GM19240 (cell line): Measurements from ENCODE around the gene ANKRD44.
"Not testable (repeated sequence)": the region's sequence is repeated elsewhere in the genome, so short reads cannot be mapped to it uniquely, and the experiment has no call there.

Experiments used
- DNase-seq: peaks from one replicate; pipeline ENCODE4 v3.0.0; 2011; ENCODE audit warnings: low spot score; ENCODE audit not compliant: insufficient read length

ANKRD44 gene

DNA sequence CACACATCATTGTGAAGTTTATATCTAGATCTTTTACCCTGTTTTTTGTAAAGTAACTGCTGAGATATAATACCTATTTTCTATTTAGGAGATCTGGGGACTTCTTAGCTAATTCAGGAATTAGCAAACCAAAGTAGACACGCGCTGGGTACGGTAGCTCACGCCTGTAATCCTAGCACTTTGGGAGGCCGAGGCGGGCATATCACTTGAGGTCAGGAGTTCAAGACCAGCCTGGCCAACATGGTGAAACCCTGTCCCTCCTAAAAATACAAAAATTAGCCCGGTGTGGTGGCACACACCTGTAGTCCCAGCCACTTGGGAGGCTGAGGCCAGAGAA, 23.0 kb downstream of the ANKRD44 start:
- not testable (repeated sequence) for DNase-seq

DNA sequence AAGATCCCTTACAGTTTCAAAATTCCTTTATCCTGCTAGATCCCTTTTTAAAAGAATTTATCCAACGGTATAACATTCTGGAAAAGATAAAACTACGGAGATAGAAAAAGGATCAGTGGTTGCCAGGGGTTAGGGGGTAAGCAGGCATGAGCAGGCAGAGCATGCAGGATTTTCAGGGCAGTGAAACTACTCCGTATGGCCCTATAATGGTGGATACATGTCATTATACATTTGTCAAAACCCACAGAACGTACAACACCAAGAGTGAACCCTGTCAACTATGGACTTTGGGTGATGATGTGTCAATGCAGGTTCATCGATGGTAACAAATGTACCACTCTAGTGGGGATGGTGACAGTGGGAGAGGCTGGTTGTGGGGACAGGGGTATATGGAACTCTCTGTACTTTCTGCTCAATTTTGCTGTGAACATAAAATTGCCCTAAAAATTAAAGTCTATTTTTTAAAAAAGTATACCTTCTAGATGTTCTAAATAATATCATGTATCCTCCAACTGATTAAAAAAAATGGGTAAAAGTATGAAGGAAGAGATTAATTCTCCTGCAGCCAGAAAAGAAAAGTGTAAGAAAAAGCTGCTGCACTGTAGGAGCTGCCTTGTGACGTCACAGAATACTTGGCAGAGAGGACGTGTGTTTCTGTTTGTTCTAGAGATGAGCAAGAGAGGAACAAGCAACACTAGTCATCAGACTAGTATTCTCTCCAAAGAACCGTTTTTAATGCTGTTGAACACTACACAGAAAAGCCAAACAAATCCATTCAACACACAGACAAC, 23.6 kb downstream of the ANKRD44 start:
- DNase-seq = no peak

DNA sequence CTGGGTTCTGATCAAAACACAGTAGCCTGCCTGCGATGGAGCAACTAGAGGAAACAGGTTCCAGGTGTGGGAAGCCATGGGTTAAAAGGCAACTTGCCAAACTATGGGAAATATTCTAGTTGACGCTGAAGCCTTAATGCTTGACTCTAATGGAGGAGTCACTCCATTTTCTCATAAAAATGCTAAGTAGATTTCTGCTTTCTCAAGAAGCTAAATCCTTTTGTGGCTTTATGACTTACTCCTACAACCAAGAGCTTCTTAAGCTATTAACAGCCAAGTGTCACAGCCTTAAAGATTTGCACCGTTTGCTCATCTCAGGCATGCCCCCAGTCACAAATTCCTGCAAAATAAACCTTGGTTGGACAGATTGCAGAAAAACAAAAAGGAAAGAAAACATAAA, 25.2 kb downstream of the ANKRD44 start:
- DNase-seq = no peak

DNA sequence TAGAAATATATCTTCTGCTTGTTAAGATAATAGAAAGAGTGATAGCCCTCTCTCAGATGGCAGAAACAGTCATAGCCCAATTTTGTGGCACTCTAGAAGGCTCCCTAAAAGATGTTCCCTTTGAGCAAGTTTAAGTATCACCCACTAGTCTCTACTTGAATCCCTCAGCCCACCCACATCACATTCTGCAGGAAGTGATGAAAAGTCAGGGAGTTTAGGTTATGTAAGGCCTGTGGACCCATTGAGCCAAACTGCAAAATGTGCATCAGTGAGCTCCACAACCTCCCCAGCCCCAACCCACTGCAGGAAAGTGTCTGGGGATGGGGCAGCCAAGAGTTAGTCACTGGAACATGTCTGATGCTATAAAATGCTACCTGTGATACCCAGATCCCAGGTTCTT, 25.6 kb downstream of the ANKRD44 start:
- no peak for DNase-seq

DNA sequence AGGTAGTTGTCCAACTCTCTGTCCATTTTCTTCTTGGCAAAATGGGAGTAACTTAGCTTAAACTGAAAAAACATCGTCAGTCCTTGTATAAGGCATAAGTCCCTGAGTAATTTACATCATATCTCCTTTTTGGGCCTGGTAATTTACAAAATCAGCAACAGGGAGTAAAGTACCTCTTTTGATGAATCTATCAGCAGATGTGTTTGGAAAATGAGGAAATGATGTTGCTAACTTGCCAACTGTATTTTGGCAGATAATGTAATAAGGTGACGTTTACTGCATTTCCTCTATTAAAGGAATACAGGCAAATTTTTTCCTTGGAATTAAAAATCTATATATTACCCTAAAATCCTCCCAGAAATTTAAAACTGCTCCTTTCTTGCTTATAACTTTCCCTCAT, 29.2 kb downstream of the ANKRD44 start:
- DNase-seq = no peak

DNA sequence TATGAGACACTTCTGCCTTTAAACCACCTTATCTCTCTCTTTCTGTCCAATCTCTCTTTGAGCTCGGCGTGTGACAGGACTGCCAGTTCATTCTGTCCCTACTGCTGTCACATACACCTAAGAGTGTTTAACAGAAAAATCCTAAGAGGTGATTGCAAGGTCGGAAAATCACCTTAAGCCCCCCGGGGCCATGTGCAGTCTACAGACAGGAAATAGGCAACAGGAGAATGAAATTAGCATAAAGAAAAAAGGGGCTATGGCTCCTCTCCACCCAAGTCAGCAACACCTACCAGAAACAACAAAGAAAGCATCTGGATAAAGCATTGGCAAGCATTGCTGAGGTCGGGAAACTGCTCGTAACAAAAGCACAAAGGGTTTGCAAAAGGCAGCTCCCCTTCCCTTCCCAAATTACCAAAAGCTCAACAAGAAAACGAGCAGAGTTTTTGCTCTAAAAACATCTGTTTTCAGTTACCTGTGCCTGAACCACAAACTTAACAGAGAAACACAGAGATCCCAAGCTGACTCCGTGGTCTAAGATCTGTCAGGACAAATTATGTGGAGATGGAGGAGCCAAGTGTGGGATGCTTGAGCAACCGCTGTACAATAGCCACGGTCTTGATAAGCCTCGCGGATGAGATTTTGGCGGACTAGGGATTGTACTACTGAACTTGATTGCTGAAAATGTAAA, 30.4 kb downstream of the ANKRD44 start:
- no peak for DNase-seq

DNA sequence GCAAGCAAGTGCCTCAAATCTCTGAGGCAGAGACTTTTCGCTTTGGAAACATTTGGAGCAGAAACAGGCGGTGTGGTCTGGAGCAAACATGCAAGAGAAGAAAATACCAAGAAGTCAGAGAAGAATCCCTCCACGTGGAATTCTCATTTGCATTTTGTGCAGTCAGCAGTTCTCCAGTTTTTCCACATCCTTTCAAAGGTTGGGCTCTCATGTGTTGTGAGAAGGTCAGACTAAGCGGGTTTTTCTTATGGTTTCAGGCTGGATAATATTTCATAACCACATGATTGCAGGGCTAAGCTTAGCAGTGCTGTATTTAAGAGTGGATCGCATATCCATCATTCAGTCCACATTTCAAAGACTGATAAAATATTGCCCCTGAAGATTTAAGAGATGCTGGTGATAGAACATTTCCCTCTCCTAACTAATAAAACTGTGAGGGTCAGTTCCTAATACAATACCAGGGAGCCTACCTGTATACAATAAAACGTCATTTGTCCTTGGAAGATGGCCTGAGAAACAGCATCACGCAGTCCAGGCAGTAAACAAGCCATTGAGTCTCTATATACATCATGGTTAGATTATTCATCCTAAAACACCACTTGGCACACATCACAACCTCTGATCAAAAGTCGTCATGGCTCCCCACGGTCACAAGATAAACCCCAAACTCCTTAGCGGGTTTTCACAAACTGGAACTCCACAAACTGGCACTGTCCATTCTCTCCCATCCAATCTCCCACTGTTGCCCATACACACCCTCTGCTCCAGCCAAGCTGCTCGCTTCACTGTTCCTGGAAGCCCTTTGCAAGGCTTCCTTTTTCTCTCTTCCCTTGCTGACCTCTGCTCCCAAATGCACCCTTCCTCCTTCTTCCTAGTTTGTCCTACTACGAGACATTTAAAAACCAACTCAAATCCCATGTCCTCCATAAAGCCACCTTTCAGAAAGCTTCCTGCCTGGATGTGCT, 31.5 kb downstream of the ANKRD44 start:
- no peak for DNase-seq

DNA sequence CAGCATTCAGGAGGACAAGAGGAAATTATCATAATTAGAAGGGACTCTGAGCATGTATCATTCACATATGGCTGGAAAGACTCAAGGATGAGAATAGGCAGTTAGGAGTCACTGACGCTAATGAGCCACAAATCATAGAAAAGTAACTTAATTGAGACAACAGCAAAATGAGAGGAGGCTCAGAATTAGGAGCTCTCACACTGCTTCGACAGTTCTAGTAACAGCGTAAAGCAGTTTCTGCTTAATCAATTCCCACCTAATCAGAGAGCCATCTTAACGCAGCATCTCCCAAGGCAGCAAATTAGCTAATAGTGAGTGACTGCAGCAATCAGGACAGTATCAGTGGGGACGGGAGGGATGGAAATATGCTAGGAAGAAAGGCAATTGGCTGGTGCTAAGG, 32.8 kb downstream of the ANKRD44 start:
- DNase-seq = no peak

DNA sequence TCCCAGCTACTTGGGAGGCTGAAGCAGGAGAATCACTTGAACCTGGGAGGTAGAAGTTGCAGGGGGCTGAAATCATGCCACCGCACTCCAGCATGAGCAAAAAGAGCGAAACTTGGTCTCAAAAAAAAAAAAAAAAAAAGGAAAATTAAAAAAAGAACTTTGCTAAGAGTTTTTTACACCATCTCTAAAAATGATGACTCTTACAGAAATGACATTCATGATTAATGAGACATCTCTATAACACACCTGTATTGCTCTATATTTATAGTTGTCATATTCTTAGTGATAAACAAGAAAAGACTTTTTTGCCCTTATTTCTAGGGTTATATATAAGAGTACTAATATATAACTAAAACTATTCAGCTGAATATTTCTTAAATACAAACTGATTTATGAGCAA, 34.4 kb downstream of the ANKRD44 start:
- DNase-seq = no peak

DNA sequence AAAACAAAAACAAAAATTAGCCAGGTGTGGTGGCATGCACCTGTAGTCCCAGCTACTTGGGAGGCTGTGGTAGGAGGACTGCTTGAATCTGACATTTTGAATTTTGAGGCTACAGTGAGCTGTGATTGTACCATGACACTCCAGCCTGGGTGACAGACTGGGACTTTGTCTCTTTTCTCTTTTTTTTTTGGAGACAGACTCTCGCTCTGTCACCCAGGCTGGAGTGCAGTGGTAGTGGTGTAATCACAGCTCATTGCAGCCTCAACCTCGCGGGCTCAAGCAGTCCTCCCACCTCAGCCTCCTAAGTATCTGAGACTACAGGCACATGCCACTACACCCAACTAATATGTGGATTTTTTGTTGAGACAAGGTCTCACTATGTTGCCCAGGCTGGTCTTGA, 35.6 kb downstream of the ANKRD44 start:
- no peak for DNase-seq

DNA sequence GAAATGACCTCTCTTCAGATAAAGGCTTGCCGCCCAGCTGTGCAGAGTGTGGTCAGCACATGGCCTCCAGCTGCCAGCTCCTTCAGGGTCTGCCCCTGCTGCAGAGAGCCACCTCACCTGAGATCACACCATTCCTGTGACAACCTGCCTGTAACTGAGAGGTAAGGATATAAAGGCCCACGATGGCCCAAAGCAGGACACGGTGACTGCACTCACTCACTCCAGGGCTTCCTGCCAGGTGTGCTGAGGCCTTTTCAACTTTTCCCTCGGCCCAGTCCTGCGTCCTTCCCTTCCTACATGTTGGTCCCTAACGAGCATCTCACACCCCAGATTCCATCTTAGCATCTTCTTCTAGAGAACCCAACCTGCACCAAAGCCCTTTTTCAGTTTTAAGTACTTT, 36.2 kb downstream of the ANKRD44 start:
- DNase-seq = no peak

DNA sequence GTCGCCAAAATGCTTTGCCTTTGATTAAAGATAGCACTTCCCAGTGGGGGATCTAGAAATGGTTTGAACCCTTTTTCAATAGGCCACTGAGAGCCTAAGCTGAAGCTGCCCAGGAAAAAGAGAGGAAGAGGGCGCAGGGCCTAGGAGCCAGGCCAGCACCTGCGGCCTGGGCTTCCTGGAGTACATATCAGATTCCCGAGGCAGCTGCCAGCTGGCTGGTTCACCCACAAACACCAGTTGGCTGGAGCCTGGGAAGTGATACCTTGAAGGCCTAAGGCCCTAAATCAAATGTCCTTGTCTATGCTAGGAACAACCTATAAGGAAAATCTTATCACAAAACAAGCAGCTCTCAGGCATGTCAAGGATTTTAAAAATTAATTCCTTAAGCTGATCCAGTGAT, 37.1 kb downstream of the ANKRD44 start:
- no peak for DNase-seq

DNA sequence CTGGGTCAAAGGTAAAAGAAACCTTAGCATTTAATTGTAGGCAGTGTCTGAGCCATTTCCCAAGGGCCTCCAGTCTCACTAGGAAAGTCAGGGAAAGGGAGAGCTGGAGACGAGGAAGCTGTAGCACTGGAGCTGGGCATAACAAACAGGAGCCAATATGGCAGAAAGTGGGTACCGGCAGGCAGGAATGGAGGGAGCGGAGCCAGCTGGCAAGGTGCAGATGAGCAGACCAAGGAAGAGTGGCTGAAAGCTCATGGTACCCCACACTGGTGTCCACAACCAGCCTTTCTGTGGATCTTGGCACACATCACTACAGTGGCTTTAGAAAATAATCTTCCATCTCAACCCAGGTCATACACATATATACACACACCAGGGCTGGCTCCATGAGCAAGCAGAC, 40.0 kb downstream of the ANKRD44 start:
- DNase-seq = no peak

DNA sequence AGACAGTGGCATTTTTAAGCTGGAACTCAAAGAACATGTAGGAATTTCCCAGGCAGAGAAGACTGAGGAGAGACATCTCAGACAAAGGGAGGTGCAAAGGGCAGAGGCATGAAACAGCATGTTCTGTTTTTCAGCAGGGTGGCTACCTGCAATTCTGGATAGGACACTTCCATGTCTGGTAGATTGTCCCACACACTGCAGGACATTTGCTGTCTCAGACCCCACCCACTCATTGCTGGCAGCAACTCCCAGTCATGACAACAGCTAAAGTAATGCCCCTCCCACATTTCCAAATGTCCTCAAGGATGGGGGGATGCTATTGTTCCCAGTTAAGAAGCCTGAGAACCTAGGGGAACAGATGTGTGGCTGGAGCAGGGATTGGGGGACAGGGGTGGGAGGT, 40.8 kb downstream of the ANKRD44 start:
- no peak for DNase-seq

DNA sequence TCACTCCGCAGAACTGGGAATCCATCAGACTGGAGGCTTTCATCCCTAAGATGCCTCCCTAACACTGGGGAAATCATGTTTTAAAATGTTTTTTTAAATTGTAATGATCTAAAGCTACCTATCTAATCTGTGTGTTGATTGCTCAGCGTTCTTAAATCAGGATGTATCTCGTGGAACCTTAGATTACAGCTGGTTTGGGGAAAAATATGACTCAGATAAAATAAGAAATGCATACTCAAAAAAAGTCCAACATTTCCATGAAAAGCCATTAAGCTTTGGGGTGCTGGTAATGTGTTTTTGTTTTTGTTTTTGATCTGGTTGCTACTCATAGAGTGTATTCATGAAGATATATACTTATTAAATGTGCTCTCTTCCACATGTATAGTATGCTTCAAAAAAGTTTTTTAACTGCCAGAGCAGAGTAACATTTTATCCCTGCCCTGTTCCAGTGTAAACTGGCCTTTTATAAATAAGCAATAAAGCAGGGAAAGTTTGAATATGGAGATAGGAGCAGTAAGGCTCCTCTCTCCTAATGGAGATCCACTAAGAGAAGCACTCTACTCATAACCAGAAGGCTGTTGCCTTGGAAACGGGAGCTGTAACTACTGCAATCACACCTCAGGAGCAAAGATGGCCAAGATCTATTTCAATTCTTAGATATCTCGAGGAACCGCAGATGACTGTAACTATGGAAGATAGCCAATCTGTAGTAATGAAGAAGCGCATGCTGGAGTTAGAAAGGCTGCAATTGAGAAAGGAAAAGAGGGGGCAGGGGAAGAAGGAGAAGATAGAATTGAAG, 41.6 kb downstream of the ANKRD44 start:
- no peak for DNase-seq

DNA sequence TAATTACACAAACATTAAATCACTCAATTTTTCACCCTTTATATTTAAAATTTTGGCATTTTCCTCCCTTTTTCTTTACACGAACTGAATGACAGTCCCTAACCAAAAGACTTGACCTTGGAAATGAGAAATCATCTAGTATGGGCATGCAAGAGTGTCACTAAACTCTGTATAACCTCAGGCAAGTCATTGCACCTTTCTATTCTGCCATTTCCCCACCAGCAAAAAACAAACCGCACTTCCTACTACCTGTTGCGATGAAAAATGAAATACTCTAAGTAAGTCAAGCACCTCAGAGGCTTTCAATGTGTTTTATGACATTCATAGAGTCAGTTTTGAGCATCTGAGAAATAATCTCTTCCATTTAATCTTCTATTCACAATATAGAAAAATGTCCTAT, 44.1 kb downstream of the ANKRD44 start:
- DNase-seq = no peak

DNA sequence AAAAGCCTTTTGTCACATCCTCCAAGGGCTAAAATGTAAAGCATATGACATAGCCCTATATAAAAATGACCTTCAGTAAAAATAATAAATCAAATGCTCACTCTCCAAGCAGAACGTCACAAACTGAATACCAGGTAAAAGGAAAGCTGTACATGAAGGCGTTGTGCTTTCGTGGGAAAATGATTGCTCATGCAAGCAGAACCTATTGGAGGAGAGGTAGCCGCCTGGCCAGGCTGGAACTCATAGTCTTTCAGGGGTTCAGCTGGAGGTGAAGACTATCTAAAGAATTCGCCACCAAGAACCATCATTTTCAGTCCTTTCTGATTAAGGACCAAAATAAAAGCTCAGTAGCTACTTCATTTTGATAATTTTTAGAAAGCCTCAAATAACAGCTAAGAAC, 44.7 kb downstream of the ANKRD44 start:
- no peak for DNase-seq

DNA sequence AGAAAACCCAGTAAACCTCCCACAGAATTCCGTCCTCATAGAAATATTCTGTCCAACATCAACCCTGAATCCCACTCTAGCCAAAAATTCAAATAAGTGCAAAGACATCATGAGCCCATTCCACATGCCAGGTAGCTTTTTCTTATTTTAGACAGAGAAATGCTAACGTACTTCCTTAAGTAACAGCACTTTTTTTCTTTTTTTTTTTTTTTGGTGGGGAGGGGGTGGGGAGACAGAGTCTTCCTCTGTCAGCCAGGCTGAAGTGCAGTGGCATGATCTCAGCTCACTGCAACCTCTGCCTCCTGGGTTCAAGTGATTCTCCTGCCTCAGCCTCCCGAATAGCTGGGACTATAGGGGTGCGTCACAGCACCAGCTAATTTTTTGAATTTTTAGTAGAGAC, 45.5 kb downstream of the ANKRD44 start:
- DNase-seq = no peak

DNA sequence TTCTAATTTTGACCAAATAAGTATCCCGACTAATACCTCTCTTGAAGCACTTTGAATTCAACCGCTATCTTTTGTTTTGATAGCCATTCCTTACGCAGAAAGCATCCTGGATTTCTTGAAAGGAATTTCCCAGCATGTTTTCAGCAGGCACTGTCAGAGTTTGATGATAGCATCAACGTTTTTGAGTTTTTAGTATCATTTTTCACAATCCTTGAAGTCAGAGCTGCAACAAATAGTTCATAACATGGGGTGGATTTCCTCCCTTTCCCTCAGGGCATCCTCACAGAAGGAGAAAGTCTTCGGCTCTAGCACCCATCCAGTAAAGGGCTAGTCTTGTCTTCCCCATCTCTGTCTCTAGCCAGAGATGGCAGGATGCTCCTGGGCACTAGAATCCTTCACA, 46.2 kb downstream of the ANKRD44 start:
- DNase-seq = no peak

DNA sequence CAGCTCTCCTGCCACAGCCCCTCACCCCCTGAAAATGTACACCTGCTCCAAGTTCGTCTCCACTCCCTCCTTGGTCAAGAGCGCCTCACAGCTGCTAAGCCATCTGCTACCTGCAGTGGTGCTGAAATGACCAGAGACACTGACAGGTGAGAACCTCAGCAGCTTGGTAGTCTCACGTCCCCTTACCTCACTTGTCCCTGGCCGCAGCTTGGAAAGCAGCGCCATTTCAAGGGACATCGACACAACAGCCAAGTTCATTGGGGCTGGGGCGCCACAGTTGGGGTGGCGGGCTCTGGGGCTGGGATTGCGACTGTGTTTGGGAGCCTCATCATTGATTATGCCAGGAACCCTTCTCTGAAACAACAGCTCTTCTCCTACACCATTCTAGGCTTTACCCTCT, 47.5 kb downstream of the ANKRD44 start:
- no peak for DNase-seq

DNA sequence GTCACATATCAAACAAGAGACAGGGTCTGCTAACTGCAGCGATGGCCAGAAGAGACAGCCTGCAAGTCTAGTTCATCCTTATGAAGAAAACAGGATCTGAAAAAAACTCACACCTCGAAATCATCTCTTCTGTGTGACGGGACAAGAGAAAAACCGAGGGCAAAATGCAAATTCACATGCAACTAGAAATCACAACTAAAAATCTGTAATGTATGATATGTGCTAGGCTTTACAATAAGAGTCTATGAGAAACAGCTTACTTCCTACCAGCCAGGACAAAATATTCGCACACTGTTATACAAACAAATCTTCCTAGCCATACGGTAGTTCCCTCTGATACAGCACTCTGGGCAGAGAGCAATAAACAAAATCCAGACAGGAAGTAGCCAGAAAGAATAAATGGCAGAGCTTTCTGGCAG, 48.8 kb downstream of the ANKRD44 start:
- DNase-seq = no peak
